Neural cell (in vitro differentiated cells): ENCODE data around the gene PPP2R5A. TPM values are rescaled to one million over a fixed set of nuclear protein-coding genes. Genes with fewer than 3 reads are reported as not detected.

Source experiments
- H2AFZ ChIP-seq: fragments of 200-600, 300-800 bp; sonication (generic), shearing (Covaris generic); 2 replicates; pipeline ENCODE4 v1.6.0; 2014; ENCODE audit warnings: low read depth, mild to moderate bottlenecking, antibody characterized with exemption, low read length, moderate library complexity
- H3F3A ChIP-seq: fragments of 200-600 bp; shearing (Covaris generic); 2 replicates; pipeline ENCODE4 v1.6.1; 2016; ENCODE audit warnings: mild to moderate bottlenecking, moderate library complexity, mixed read lengths, antibody characterized with exemption, low read length; ENCODE audit not compliant: insufficient read depth, poor library complexity, severe bottlenecking
- H3K27ac ChIP-seq: fragments of 200-600, 300-800 bp; sonication (generic), shearing (Covaris generic); 2 replicates; pipeline ENCODE4 v1.5.1; 2014; ENCODE audit warnings: mild to moderate bottlenecking, low read length, moderate library complexity
- H3K27me3 ChIP-seq: fragments of 300-800, 200-600 bp; sonication (generic), shearing (Covaris generic); 2 replicates; pipeline ENCODE4 v1.6.0; 2014; ENCODE audit warnings: mild to moderate bottlenecking, low read depth, low read length, moderate library complexity; ENCODE audit not compliant: insufficient read depth
- H3K36me3 ChIP-seq: fragments of 300-800, 200-600 bp; sonication (generic), shearing (Covaris generic); 2 replicates; pipeline ENCODE4 v1.5.1; 2014; ENCODE audit warnings: mild to moderate bottlenecking, antibody characterized with exemption, low read length, moderate library complexity; ENCODE audit not compliant: insufficient read depth
- H3K4me2 ChIP-seq: fragments of 300-800, 200-600 bp; sonication (generic), shearing (Covaris generic); 2 replicates; pipeline ENCODE4 v1.6.0; 2014; ENCODE audit warnings: mild to moderate bottlenecking, low read length
- H3K4me3 ChIP-seq: fragments of 300-800, 200-600 bp; sonication (generic), shearing (Covaris generic); 2 replicates; pipeline ENCODE4 v1.5.1; 2014; ENCODE audit warnings: mild to moderate bottlenecking, low read length, moderate library complexity
- H3K79me2 ChIP-seq: fragments of 200-600 bp; shearing (Covaris generic); replicated peaks from 2 replicates; pipeline ENCODE4 v1.6.0; 2014; ENCODE audit warnings: mild to moderate bottlenecking, low read length, moderate library complexity; ENCODE audit not compliant: insufficient read depth
- H3K9ac ChIP-seq: fragments of 300-800, 200-600 bp; sonication (generic), shearing (Covaris generic); 2 replicates; pipeline ENCODE4 v1.6.1; 2016; ENCODE audit warnings: mild to moderate bottlenecking, low read length, mixed read lengths
- H3K9me2 ChIP-seq: fragments of 200-600 bp; shearing (Covaris generic); 2 replicates; pipeline ENCODE4 v1.6.1; 2016; ENCODE audit warnings: mild to moderate bottlenecking, low read length, mixed read lengths; ENCODE audit not compliant: insufficient read depth
- H3K9me3 ChIP-seq: fragments of 200-600, 300-800 bp; sonication (generic), shearing (Covaris generic); 2 replicates; pipeline ENCODE4 v1.6.1; 2016; ENCODE audit warnings: mild to moderate bottlenecking, mixed run types, low read length, moderate library complexity, mixed read lengths
- H4K20me1 ChIP-seq: fragments of 200-600 bp; shearing (Covaris generic); 2 replicates; pipeline ENCODE4 v1.6.1; 2016; ENCODE audit warnings: mild to moderate bottlenecking, mixed run types; ENCODE audit not compliant: insufficient read depth
- CTCF ChIP-seq: fragments of 450-650 bp; IDR thresholded peaks from 2 replicates; pipeline ENCODE4 v1.5.1; 2014; ENCODE audit warnings: antibody characterized with exemption, mild to moderate bottlenecking, moderate library complexity; ENCODE audit not compliant: poor library complexity, severe bottlenecking
- EP300 ChIP-seq: fragments of 450-650 bp; conservative IDR thresholded peaks from 2 replicates; pipeline ENCODE4 v1.6.1; 2014; ENCODE audit warnings: antibody characterized with exemption, mild to moderate bottlenecking, moderate library complexity; ENCODE audit not compliant: poor library complexity, severe bottlenecking
- EZH2 ChIP-seq: fragments of 200-600, 300-800 bp; shearing (Covaris generic), sonication (generic); IDR thresholded peaks from 2 replicates; pipeline ENCODE4 v1.6.1; 2014; ENCODE audit warnings: antibody characterized with exemption, low read length, borderline replicate concordance, mild to moderate bottlenecking; ENCODE audit not compliant: insufficient read depth, poor library complexity, severe bottlenecking
- MXI1 ChIP-seq: fragments of 450-650 bp; conservative IDR thresholded peaks from 2 replicates; pipeline ENCODE4 v1.6.1; 2014; ENCODE audit warnings: antibody characterized with exemption, mild to moderate bottlenecking; ENCODE audit not compliant: poor library complexity, severe bottlenecking
- POLR2AphosphoS5 ChIP-seq: IDR thresholded peaks from 2 replicates; pipeline ENCODE4 v1.6.1; 2012
- RAD21 ChIP-seq: fragments of 450-650 bp; conservative IDR thresholded peaks from 2 replicates; pipeline ENCODE4 v1.6.1; 2014; ENCODE audit warnings: antibody characterized with exemption, mild to moderate bottlenecking, moderate library complexity
- SMC3 ChIP-seq: fragments of 450-650 bp; conservative IDR thresholded peaks from 2 replicates; pipeline ENCODE4 v1.6.1; 2014; ENCODE audit warnings: antibody characterized with exemption, mild to moderate bottlenecking, moderate library complexity; ENCODE audit not compliant: poor library complexity
- TAF1 ChIP-seq: IDR thresholded peaks from 2 replicates; pipeline ENCODE4 v1.6.1; 2012; ENCODE audit warnings: low read depth
- polyA plus RNA-seq: library from polyadenylated mRNA; depleted of rRNA; stranded (reverse); fragments of >200 nt; gene quantifications from 2 replicates; pipeline ENCODE4 v1.2.3, GENCODE V29; 2014
- TF ChIP-seq, protein P1 (sequence below): IDR thresholded peaks from 2 replicates; pipeline ENCODE4 v1.6.1; 2012; ENCODE audit warnings: borderline replicate concordance

PPP2R5A gene
- polyA plus RNA-seq, 1 donor from 2014 or later: 5.9 TPM

- no peaks in the 10 kb centered on the region for H3K9me2 ChIP-seq
- TF ChIP-seq POLR2AphosphoS5 (no peak), SMC3 (no peak), EZH2 (no peak), CTCF (no peak), TAF1 (no peak), MXI1 (no peak), EP300 (no peak), RAD21 (no peak)
- TF ChIP-seq, protein P1, sequence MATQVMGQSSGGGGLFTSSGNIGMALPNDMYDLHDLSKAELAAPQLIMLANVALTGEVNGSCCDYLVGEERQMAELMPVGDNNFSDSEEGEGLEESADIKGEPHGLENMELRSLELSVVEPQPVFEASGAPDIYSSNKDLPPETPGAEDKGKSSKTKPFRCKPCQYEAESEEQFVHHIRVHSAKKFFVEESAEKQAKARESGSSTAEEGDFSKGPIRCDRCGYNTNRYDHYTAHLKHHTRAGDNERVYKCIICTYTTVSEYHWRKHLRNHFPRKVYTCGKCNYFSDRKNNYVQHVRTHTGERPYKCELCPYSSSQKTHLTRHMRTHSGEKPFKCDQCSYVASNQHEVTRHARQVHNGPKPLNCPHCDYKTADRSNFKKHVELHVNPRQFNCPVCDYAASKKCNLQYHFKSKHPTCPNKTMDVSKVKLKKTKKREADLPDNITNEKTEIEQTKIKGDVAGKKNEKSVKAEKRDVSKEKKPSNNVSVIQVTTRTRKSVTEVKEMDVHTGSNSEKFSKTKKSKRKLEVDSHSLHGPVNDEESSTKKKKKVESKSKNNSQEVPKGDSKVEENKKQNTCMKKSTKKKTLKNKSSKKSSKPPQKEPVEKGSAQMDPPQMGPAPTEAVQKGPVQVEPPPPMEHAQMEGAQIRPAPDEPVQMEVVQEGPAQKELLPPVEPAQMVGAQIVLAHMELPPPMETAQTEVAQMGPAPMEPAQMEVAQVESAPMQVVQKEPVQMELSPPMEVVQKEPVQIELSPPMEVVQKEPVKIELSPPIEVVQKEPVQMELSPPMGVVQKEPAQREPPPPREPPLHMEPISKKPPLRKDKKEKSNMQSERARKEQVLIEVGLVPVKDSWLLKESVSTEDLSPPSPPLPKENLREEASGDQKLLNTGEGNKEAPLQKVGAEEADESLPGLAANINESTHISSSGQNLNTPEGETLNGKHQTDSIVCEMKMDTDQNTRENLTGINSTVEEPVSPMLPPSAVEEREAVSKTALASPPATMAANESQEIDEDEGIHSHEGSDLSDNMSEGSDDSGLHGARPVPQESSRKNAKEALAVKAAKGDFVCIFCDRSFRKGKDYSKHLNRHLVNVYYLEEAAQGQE: no peak
- H3K4me3 ChIP-seq: no peak overlapping the region
- no peaks in the 10 kb centered on the region for H4K20me1 ChIP-seq
- H3K4me2 ChIP-seq: no peak overlapping the region
- H3K9ac ChIP-seq: no peak overlapping the region
- H3K27me3 ChIP-seq: no peaks in the 10 kb centered on the region
- H3K9me3 ChIP-seq: no peaks in the 10 kb centered on the region
- H2AFZ ChIP-seq: no peak overlapping the region
- no peak overlapping the region for H3K27ac ChIP-seq
- no peaks in the 10 kb centered on the region for H3K79me2 ChIP-seq
- no peaks in the 10 kb centered on the region for H3K36me3 ChIP-seq
- no peaks in the 10 kb centered on the region for H3F3A ChIP-seq
Observed at GRCh38 chr1:212283741-212284140, 1.5 kb upstream of the PPP2R5A start.

DNA sequence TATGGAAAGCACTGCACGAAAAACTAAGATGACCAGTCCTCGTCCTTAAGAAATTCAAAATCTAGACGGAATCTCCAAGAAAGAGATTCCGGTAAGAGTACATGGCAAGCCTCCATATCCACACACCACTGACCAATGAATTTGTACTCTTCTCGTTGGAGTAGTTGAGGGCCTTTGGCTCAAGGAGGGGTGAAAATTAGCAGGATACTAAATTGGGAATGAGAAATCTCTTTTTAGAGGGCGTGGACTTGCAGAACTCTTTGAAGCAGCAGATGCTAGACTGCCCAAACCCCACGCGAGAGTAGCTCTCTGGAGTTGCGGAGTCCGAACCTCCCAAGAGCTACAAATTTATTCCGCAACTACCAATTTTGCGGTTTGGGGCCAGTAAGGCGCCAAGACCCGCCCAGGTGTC is 872 bp upstream of the PPP2R5A start:
- H3K4me3 ChIP-seq: peak overlapping the region; percentile 81
- peak overlapping the region; percentile 54 for H3K9ac ChIP-seq
- no peaks in the 10 kb centered on the region for H4K20me1 ChIP-seq
- H3K36me3 ChIP-seq: no peaks in the 10 kb centered on the region
- H3K9me3 ChIP-seq: no peaks in the 10 kb centered on the region
- peak overlapping the region; percentile 41 for H3K27ac ChIP-seq
- no peak for TF ChIP-seq MXI1
- no peak for TF ChIP-seq SMC3
- no peak for TF ChIP-seq EZH2
- TF ChIP-seq TAF1: no peak
- TF ChIP-seq POLR2AphosphoS5: no peak
- TF ChIP-seq EP300: no peak
- no peak for TF ChIP-seq CTCF
- TF ChIP-seq RAD21: no peak
- TF ChIP-seq, protein P1: no peak
- no peaks in the 10 kb centered on the region for H3K9me2 ChIP-seq
- no peaks in the 10 kb centered on the region for H3K27me3 ChIP-seq
- H2AFZ ChIP-seq: peak overlapping the region; percentile 42
- no peaks in the 10 kb centered on the region for H3F3A ChIP-seq
- H3K4me2 ChIP-seq: peak overlapping the region; percentile 46
- no peaks in the 10 kb centered on the region for H3K79me2 ChIP-seq
